K562 (cell line): Measurements from ENCODE around the gene GUF1. TPM values are rescaled to one million over a fixed set of nuclear protein-coding genes. Genes with fewer than 3 reads are reported as not detected.

Source experiments
- CREB1 ChIP-seq, 2 experiments: sonication (generic) in 1 of 2; formaldehyde crosslinking in 1 of 2; IDR thresholded peaks; 2 replicates each; pipeline versions ENCODE4 v1.6.1 to v1.8.0; 2012 to 2022; ENCODE audit warnings: inconsistent platforms in 1 of 2, mild to moderate bottlenecking in 1 of 2, missing genetic modification reagents in 1 of 2, moderate library complexity in 1 of 2
- ESRRA ChIP-seq: fragments of 450-650 bp; IDR thresholded peaks from 2 replicates; pipeline ENCODE4 v1.6.1; 2014; ENCODE audit warnings: low read depth, mild to moderate bottlenecking, moderate library complexity, borderline replicate concordance
- HIVEP1 ChIP-seq: fragments of 250-450 bp; sonication (Bioruptor Pico); IDR thresholded peaks from 2 replicates; pipeline ENCODE4 v1.4.0; 2020; ENCODE audit warnings: mild to moderate bottlenecking
- NELFE ChIP-seq: IDR thresholded peaks from 2 replicates; pipeline ENCODE4 v1.6.1; 2011; ENCODE audit warnings: mild to moderate bottlenecking; ENCODE audit not compliant: insufficient read depth, insufficient read length
- PHF8 ChIP-seq: fragments of 200-600 bp; sonication (generic); IDR thresholded peaks from 2 replicates; pipeline ENCODE4 v1.6.1; 2012; ENCODE audit warnings: mixed run types, mild to moderate bottlenecking, inconsistent platforms, low read length, moderate library complexity, borderline replicate concordance
- POLR2H ChIP-seq: IDR thresholded peaks from 2 replicates; pipeline ENCODE4 v1.6.1; 2016; ENCODE audit warnings: missing genetic modification characterization, low read depth, mild to moderate bottlenecking, control low read depth, missing compliant biosample characterization, moderate library complexity
- SP1 ChIP-seq: sonication (generic); formaldehyde crosslinking; IDR thresholded peaks from 2 replicates; pipeline ENCODE4 v1.8.1; 2022; ENCODE audit warnings: mild to moderate bottlenecking, missing genetic modification reagents
- USF2 ChIP-seq: sonication (generic); formaldehyde crosslinking; IDR thresholded peaks from 2 replicates; pipeline ENCODE4 v1.5.0; 2020; ENCODE audit warnings: missing genetic modification reagents
- ZNF146 ChIP-seq: IDR thresholded peaks from one replicate; pipeline ENCODE4 v1.6.1; 2018; ENCODE audit warnings: missing compliant biosample characterization; ENCODE audit not compliant: unreplicated experiment
- ZNF23 ChIP-seq: fragments of 250-450 bp; sonication (Bioruptor Pico); IDR thresholded peaks from 2 replicates; pipeline ENCODE4 v1.4.0; 2020; ENCODE audit warnings: mild to moderate bottlenecking
- ZNF436 ChIP-seq: fragments of 250-450, 450-650 bp; sonication (Bioruptor Pico); formaldehyde crosslinking; IDR thresholded peaks from 2 replicates; pipeline ENCODE4 v1.7.0; 2020; ENCODE audit warnings: mild to moderate bottlenecking
- polyA plus RNA-seq, 8 experiments: library from polyadenylated mRNA; depleted of rRNA in 4 of 8; stranded (reverse) in 5 of 8; unstranded in 3 of 8; fragments of >200 nt; fragmentation: Nextera tagmentation in 2 of 8; fragmentation: Illumina TruSeq in 1 of 8; extraction: Ambion mirVana in 2 of 8; extraction: Trizol in 1 of 8; gene quantifications; 2 replicates each; pipeline versions ENCODE4 v1.2.1 to v1.2.3, GENCODE V29; 2011 to 2014; ENCODE audit warnings: inconsistent platforms in 1 of 8, missing spikeins in 1 of 8
- total RNA-seq, 7 experiments: library from RNA; depleted of rRNA in 6 of 7; stranded (reverse); fragments of >200 nt in 6 of 7; fragmentation: Illumina TruSeq in 2 of 7; extraction: Trizol in 2 of 7; gene quantifications; 2 replicates each; pipeline versions ENCODE4 v1.2.1 to v1.2.3, GENCODE V29; 2011 to 2021; ENCODE audit warnings: low replicate concordance in 1 of 7
- TF ChIP-seq, protein P1 (sequence below): fragments of 450-650 bp; IDR thresholded peaks from 2 replicates; pipeline ENCODE4 v1.6.1; 2018; ENCODE audit warnings: mild to moderate bottlenecking, low read depth; ENCODE audit not compliant: partially characterized antibody
- TF ChIP-seq, protein P2 (sequence below): fragments of 450-650 bp; IDR thresholded peaks from 2 replicates; pipeline ENCODE4 v1.6.1; 2016; ENCODE audit warnings: low read depth, mild to moderate bottlenecking, moderate library complexity
- TF ChIP-seq, protein P3 (sequence below), 2 experiments: fragments of 250-450 bp in 1 of 2; fragments of 450-650 bp in 1 of 2; sonication (Bioruptor Pico) in 1 of 2; IDR thresholded peaks; 2 replicates each; pipeline versions ENCODE4 v1.6.1 to v1.8.0; 2016 to 2021; ENCODE audit warnings: mild to moderate bottlenecking in 2 of 2, moderate library complexity in 2 of 2, missing compliant biosample characterization in 1 of 2, missing genetic modification characterization in 1 of 2

Gene GUF1
- total and polyA plus RNA-seq, 9 of the 15 experiments (the other 6 are each of a cell fraction or from before 2014, with no cell fraction given), result 8.1 to 47.5 (median 25.0) TPM

DNA sequence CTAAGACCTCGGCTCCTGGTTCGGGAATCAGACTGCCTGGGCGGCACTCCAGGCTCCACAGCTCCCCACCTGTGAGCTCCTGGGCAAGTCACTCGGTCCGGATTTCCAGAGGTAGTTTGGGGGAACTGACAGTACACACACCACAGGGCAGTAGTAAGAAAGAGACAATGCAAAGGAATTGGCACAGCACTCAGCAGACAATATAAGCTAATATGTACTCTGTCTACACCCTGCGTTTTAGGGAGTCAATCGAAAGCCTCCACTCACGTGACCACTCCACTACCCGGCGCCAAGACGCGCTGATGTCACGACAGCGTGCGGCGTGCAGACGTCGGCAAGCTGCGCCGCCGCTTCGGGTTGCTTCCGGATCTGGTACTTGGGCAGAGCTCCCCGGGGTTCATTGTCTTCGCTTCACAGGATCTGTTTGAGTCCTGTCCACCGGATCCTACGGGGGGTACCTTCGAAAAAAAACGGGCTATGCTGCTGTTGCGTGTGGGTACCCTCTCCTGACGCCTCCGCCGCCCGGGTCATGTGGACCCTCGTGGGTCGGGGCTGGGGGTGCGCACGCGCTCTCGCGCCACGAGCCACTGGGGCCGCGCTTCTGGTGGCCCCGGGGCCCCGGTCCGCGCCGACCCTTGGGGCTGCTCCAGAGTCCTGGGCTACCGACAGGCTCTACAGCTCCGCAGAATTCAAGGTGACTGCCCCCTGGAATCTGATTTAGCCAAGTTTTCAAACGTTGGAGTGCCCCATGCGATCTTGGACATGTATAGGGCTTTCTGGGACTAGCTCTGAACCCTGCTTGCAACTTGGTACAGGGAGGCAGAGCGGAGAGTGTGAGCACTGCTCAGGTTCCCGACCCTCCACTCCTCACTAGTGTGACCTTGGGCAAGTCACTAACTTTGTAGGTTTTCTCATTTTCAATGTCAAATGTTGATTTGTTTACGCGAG lies at the start of gene GUF1 (continued):
- TF ChIP-seq, protein P1, sequence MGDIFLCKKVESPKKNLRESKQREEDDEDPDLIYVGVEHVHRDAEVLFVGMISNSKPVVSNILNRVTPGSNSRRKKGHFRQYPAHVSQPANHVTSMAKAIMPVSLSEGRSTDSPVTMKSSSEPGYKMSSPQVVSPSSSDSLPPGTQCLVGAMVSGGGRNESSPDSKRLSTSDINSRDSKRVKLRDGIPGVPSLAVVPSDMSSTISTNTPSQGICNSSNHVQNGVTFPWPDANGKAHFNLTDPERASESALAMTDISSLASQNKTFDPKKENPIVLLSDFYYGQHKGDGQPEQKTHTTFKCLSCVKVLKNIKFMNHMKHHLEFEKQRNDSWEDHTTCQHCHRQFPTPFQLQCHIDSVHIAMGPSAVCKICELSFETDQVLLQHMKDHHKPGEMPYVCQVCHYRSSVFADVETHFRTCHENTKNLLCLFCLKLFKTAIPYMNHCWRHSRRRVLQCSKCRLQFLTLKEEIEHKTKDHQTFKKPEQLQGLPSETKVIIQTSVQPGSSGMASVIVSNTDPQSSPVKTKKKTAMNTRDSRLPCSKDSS, result no peak
- 0 out of 2 replicates have a peak, but pooled peaks have one; percentile 15 for TF ChIP-seq SP1 (CRISPR knock-in tag)
- TF ChIP-seq ESRRA, result no peak
- no peak for TF ChIP-seq NELFE
- no peak for TF ChIP-seq ZNF436
- peak; percentile 95 for TF ChIP-seq USF2
- no peak for TF ChIP-seq ZNF23
- no peak for TF ChIP-seq ZNF146 (CRISPR knock-in tag)
- peak; percentile 94; the same call in 1 of the 2 replicates for TF ChIP-seq PHF8
- TF ChIP-seq, protein P2, sequence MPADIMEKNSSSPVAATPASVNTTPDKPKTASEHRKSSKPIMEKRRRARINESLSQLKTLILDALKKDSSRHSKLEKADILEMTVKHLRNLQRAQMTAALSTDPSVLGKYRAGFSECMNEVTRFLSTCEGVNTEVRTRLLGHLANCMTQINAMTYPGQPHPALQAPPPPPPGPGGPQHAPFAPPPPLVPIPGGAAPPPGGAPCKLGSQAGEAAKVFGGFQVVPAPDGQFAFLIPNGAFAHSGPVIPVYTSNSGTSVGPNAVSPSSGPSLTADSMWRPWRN, result no peak
- peak; percentile 70 for TF ChIP-seq POLR2H
- peak; percentile 98 for TF ChIP-seq CREB1 (IDR thresholded peaks at IDR 0.05)
- TF ChIP-seq CREB1 (CRISPR knock-in tag; IDR thresholded peaks at IDR 0.05), result peak; percentile 97
- TF ChIP-seq HIVEP1 (CRISPR knock-in tag), result 0 out of 2 replicates have a peak, but pooled peaks have one; percentile 4
- TF ChIP-seq, protein P3, sequence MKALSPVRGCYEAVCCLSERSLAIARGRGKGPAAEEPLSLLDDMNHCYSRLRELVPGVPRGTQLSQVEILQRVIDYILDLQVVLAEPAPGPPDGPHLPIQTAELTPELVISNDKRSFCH (CRISPR knock-in tag; IDR thresholded peaks at IDR 0.05), result no peak
- TF ChIP-seq, protein P3 (tag; IDR thresholded peaks at IDR 0.05), result no peak
